GM08714 (cell line): ENCODE data around the gene NAA20.

ENCODE experiments used
- H3K4me3 ChIP-seq: fragments of 200-500 bp; sonication (Bioruptor generic); 2 replicates; pipeline ENCODE4 v1.5.1; 2014; ENCODE audit warnings: mild to moderate bottlenecking, low read length, inconsistent platforms
- ZNF274 ChIP-seq: IDR thresholded peaks from 2 replicates; pipeline ENCODE4 v1.6.1; 2012; ENCODE audit warnings: mild to moderate bottlenecking, low read depth, low read length

Gene NAA20

GRCh38 chr20:19976595-19977372 lies 40.4 kb upstream of the NAA20 start:
- no peak for TF ChIP-seq ZNF274
- H3K4me3 ChIP-seq: no peak overlapping the region

GRCh38 chr20:19977373-19977770 lies 39.8 kb upstream of the NAA20 start:
- no peak overlapping the region for H3K4me3 ChIP-seq

GRCh38 chr20:19978511-19979210 lies 38.5 kb upstream of the NAA20 start:
- no peak overlapping the region for H3K4me3 ChIP-seq
- no peak for TF ChIP-seq ZNF274

More at GRCh38 chr20:19977373-19977770, 39.8 kb upstream of the NAA20 start:
- TF ChIP-seq ZNF274: no peak

GRCh38 chr20:19981031-19981451 lies 36.1 kb upstream of the NAA20 start:
- H3K4me3 ChIP-seq: no peak overlapping the region
- TF ChIP-seq ZNF274: no peak

- no peak overlapping the region for H3K4me3 ChIP-seq
- no peak for TF ChIP-seq ZNF274
Observed at GRCh38 chr20:19986419-19986818, 30.7 kb upstream of the NAA20 start.

- H3K4me3 ChIP-seq: no peak overlapping the region
- TF ChIP-seq ZNF274: no peak
Observed at GRCh38 chr20:19987046-19987445, 30.1 kb upstream of the NAA20 start.

- H3K4me3 ChIP-seq: no peak overlapping the region
- TF ChIP-seq ZNF274: no peak
Observed at GRCh38 chr20:19990850-19991249, 26.3 kb upstream of the NAA20 start.

GRCh38 chr20:19991308-19991707 lies 25.9 kb upstream of the NAA20 start:
- TF ChIP-seq ZNF274: no peak
- no peak overlapping the region for H3K4me3 ChIP-seq

- TF ChIP-seq ZNF274: no peak
- no peak overlapping the region for H3K4me3 ChIP-seq
Observed at GRCh38 chr20:19991854-19992253, 25.3 kb upstream of the NAA20 start.

- no peak overlapping the region for H3K4me3 ChIP-seq
- TF ChIP-seq ZNF274: no peak
Observed at GRCh38 chr20:19992996-19993908, 23.9 kb upstream of the NAA20 start.

GRCh38 chr20:19993958-19994669 lies 23.0 kb upstream of the NAA20 start:
- no peak for TF ChIP-seq ZNF274

GRCh38 chr20:19995220-19995863 lies 21.8 kb upstream of the NAA20 start:
- H3K4me3 ChIP-seq: no peak overlapping the region
- TF ChIP-seq ZNF274: no peak

More at GRCh38 chr20:19993958-19994669, 23.0 kb upstream of the NAA20 start:
- H3K4me3 ChIP-seq: no peak overlapping the region

- TF ChIP-seq ZNF274: no peak
- no peak overlapping the region for H3K4me3 ChIP-seq
Observed at GRCh38 chr20:19996222-19996621, 20.9 kb upstream of the NAA20 start.
